Activated CD4-positive, alpha-beta T cell treated with anti-CD3 and anti-CD28 coated beads, Interleukin-2, amount 50 U/mL, for 48 hours (primary cell): ENCODE data around the gene DNAH10.

Source experiments
- DNase-seq, 2 experiments: peaks; one replicate each; pipeline ENCODE4 v3.0.0-alpha.2; 2020

DNAH10 gene

DNA sequence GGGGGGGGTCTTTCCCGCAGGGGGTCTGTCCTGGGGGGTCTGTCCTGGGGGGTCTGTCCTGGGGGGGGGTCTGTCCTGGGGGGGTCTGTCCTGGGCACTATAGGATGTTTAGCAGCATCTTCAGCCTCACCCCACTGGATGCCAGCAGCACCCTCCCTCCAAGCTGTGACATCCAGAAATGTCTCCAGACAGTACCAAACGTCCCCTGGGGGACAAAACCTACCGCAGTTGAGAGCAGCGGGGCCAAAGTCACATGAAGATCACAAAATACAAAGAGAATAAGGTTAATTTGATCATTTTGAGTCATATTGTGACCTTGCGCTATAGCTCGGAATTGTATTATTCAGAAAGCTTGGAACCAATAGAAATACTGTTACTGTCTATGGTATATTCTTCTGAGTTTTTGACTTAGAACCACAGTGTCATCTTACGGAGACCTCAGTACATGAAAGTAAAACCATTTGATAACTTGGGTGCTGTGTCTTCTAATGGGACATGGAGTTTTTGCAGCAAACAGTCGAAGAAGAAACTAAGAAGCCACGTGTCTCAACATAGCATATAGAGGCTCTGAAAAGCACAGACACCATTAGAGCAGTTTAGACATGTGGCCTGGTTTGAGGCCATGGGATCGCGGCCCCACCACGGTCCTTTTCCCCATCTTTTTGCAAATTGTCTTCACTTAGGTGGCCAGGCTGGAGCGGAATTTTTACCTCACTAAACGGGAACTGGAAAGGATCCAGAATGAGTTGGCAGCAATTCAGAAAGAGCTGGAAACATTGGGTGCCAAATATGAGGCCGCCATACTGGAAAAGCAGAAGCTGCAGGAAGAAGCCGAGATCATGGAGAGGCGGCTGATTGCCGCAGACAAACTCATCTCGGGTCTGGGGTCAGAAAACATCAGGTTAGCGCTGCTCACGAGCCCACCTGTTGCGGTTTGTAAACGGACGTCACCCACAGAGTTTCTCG is 150.6 kb downstream of the DNAH10 start:
- DNase-seq = no peak

DNA sequence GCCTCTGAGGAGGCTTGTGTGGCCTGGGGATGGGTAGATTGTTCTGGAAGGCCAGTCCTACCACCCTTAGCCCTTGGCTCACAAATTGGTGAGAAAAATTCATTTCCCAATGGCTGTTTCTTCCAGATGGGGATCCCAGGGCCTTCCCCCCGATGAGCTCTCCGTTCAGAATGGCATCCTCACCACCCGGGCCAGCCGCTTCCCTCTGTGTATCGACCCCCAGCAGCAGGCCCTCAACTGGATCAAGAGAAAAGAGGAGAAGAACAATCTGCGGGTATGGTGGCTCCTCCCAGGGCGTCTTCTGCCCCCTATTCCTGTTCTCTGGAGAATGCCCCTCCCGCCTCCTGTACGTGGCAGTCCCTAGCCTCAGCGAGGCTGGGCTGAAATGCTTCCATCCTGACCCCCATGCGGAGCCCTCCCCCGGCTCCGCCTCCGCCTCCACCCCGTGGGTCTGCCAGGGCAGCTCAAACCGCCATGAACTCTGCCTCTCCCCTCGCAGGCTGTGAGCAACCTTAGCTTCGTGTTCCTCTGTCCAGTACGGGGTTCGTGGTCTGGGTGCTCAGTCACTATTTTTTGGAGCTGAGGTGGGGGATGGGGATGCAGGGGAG is 152.7 kb downstream of the DNAH10 start:
- DNase-seq = no peak

DNA sequence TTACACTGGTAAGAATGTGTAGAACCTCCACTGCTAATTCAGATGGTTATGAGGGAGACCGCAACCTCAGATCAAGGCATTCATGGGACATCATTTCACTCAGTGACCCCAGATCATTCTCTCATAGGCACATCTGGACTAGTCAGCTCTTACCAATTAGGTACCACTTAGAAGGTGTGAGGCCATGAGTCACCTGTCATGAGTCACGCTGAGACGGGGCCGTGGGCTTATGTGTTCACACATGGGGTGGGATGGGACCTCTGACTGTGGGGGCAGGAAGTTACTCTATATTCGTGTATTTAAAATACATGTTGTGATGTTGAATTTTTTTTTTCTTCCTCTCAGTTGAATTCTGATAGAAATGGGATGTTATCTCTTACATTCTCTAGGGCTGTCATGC is 154.6 kb downstream of the DNAH10 start:
- DNase-seq = peak; percentile 60 to 67

DNA sequence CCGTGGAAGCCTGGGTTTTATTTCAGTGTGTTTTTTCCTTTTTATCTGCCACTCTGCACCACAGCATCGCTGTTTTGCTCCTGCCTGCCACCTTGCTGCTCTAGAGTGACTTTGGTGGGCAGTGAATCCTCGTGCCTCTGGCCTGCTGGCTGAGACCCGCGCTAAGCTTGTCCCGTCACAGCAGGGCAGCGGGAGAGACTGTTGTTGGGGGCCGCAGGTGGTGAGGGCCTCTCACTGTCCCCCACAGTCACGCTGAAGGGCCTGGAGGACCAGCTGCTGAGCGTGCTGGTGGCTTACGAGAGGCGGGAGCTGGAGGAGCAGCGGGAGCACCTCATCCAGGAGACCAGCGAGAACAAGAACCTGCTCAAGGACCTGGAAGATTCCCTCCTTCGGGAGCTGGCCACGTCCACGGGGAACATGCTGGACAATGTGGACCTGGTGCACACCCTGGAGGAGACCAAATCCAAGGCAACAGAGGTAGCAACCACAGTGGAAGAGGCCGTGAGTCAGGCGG is 155.3 kb downstream of the DNAH10 start:
- DNase-seq = no peak

DNA sequence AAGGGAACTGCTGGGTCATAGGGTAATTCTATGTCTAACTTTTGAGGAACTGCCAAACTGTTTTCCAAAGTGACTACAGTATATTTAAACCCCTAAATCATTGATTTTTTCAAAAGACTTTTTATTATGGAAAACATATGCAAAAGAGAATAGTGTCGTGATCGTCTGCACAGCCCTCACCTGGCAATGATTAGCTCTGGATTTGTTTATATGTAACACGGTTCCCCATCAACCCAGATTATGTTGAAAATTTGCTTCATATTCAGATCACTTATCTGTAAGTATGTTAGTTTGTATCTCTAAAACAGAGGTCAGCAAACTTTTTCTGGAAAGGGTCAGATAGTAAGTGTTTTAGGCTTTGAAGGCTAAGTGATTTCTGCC is 157.9 kb downstream of the DNAH10 start:
- DNase-seq = no peak

- DNase-seq = no peak
Measured at GRCh38 chr12:123923038-123923437, 160.9 kb downstream of the DNAH10 start.

DNA sequence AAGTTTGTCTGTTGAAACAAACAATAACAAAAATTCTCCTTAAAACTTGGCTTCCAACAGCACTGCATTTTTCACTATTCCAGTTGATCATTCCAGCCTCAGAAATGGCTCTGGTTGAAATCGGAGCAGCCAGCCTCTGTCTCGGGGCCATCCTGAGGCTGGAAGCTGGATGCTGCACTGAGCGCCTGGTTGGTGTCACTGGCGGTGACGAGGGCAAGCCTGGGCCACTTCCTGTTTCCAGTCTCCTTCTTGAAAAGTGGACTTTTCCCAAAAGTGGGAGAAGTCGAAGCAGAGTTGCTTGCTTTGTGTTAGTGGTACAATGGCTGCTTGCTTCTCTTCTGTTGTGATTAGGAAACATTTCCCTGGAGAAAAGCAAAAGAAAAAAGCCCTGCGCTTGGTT is 161.8 kb downstream of the DNAH10 start:
- no peak for DNase-seq

- DNase-seq = no peak
Measured at GRCh38 chr12:123924539-123924938, 162.4 kb downstream of the DNAH10 start.

DNA sequence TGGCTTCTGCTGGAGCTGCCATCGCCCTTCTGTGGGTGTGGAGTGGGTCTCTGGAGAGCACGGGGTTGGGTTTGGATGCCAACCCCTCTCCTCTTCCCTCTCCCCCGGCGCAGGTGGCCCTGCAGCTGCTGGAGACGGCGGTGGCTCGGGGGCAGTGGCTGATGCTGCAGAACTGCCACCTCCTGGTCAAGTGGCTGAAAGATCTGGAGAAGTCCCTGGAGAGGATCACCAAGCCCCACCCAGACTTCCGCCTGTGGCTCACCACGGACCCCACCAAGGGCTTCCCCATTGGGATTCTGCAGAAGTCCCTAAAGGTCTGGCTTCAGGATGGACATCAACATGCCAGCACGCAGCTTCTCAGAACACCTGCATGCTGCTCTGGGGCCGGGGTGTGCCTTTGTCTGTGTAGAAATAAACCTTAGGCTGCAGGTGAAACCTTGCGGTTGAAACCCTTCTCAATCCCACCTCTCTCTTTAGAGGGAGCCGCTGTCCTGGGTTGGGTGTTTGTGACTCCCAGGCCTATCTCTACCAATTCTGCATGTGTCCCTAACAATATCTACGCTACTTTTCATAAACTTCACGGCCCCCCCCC is 166.3 kb downstream of the DNAH10 start:
- no peak for DNase-seq

DNA sequence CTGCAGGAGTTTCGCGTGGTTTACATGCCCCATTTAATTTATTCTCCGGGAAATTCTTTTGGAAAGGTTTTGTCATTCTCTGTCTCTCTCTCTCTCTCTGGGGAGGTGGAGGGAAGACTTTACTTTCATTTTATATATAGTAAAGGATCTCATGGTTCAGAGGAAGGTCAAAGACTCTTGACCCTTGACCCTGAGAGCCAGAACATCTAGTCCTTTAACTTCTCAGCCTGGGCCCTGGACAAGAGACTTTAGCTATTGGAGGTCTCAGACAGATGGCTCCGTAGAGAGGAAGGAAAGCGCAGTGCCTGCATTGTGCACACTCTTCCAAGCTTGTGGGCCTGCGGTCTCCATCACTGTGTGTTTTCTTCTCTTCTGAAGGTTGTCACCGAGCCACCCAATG is 166.8 kb downstream of the DNAH10 start:
- no peak for DNase-seq

DNA sequence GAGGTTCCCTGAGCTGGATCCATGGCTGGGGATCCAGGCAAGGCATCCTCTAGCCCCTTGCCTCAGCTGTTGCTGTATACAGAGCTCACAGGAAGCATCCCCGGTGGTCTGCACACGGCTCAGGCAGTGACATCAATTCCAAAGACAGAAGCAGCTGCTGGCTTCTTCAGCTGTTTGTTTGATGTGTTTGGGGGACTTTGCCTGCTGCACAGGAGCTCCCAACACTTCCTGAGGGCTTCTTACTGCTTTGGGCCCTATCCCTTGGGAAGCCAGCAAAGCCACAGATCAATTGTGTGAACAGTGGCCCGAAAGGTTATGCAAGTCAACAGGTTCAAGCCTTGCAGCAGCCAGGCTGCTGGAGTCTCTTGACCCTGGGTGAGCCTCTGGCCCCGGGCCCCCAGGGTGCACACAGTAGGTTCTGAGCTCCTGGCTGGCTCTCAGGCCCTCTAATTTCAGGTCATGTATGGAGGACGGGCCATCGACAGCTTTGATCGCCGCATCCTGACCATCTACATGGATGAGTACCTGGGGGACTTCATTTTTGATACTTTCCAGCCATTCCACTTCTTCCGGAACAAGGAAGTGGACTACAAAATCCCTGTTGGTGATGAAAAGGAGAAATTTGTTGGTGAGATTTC is 168.0 kb downstream of the DNAH10 start:
- no peak for DNase-seq

GRCh38 chr12:123931686-123932321 is 169.7 kb downstream of the DNAH10 start:
- peak; percentile 16 to 38 for DNase-seq

DNA sequence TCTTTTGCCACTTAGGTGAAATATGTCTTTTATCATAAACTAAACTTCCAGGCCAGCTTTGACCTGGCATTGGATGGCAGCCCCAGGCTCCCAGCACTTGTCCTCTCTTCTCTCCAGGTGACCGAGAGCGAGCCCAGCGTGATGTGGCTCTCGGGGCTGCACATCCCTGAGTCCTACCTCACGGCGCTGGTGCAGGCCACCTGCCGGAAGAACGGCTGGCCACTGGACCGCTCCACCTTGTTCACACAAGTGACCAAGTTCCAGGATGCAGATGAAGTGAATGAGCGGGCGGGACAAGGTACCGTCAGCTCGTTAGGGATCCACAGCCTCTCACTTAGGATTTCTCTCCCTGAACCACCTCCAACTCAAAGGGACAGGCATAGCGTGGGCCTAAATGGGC is 171.1 kb downstream of the DNAH10 start:
- no peak for DNase-seq

DNA sequence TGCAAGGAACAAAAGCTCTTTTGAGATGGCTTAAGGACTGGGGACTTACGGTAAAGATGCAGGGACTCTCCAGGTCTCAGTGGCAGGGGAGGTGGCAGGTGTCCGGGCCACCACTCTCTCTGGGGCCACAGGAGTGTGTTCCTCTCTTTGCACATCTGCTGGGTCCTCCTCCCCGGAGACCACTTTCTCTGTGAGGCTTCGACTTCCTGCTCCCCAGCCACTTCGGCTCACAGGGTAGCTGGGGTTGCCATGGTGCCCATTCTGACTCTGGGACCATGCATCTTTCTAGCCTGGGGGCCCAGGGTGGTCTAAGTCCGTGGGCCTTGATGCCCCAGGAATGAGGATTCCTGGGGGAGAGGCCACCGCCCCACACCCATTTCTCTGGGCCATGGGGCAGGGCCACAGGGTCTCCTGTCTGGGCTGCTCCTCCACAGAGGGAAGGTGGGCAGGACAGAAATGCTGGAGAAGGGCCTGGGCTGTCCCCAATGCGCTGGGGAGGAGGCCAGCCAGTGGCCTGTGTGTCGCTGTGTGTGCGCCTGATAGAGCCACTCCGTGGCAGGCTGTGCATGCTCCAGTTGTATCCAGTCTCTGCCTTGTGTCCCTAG is 172.0 kb downstream of the DNAH10 start:
- DNase-seq = no peak

DNA sequence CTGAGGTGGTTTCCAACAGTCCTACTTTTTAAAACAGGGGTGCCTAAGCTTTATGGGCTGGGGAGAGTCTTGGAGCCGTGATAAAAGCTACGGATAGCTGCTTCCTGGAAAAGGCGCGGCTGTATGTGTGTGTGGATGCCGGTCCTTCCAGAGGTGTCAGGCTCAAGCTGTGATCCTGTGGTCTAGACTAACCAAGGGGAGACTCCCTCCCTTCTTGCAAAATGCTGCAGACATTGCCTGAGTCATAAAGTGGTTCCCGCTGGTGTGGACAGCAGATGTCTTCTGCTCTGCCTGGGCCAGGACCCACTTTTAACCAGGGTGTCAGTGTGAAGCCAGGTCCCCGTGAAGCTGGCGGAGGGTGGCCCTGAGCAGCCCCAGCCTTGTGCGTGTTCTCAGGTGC is 172.7 kb downstream of the DNAH10 start:
- no peak for DNase-seq

- DNase-seq = no peak
Measured at GRCh38 chr12:123935956-123936355, 173.9 kb downstream of the DNAH10 start.

DNA sequence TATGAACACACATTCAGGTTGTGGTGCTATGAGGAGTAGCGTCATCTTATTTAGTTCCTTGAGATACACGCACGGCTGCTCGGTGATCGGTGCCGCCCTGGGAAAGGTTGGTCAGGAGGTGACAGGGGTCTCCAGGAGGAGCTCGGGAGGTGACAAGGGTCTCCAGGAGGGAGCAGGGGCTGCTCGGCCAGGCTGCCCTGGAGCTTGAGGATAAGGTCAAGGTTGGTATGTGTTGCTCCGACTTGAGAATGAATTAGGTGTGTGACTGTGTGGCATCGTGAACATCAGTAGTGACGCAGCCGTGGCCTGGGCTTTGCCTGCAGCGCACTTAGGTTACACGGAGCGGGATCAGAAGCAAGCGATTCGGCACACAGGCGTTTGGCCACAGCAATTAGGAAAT is 174.4 kb downstream of the DNAH10 start:
- DNase-seq = no peak

DNA sequence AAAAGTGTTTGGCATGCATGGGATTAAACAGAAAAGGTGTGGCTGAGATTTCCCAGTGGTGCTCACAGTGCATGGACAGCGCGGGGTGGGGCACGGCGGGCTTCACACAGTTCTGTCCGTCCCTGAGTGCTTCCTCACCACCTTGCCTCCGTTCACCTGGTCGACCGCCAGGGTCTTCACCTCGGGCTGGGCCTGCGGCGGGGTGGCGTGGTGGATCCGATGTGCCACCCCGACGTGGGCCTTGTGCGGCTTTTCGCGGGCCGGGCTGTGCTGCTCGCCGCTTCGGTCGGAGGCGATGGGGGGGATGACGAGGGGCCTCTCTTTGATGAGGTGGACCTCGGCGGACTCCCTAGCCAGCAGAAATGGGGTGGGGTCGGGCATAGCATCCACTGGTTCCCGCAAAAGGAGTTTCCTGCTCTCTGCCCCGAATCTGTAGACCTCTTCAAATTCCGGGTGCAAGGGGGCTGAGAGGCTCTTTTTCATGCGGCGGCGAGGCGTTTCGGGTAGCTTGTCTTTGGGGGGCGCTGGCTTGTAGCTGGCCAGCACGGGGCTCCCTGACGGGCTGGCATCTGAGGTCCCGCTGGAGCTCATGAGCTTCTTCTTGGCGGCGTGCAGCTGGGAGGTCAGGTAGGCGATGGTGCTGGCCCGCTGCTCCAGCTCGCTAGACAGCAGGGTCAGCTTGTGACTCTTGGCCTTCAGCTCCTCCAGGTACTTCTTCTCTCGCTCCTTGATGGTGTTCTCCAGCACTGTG is 175.0 kb downstream of the DNAH10 start:
- no peak for DNase-seq

DNA sequence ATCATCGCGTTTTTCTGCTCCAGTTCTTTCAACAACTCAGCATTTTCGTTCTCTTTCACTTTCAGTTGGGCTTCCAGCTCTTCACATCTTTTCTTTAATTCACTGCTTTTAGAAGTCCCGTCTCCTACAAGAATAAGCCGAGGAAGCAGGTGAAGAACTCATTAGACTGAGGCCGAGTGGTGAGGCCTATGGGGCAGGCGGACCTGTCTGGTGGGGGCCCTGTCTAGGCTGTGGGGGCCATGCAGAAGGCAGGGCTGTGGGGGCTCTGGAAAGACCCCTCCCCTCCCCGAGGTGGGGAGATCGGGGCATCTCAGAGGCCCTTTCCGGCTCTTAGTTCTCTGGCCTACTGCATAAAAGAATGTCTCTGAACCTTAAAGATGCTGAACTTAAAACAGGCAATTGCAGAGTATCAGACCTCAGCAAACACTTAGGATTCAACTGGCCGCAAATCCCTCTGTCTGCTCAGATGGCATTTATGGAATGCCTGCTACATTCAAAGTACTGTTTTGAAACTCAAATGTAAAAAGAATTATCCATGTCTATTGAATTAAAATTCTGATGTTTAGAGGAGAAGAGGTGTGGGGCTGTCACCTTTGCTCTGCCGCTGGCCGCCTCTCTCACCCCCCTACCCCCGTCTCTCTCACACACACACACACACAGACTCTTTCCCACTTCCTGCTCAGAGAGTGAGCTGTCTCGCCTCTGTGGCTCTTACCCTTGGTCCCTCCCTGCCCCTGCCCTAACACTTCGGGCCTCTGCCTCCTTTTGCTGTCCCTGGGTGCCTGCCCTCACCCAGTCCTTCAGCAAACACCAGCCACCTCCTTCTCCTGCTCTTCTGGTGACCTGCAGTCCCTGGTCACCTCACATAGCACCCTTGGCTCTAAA is 175.8 kb downstream of the DNAH10 start:
- peak; percentile 49 to 62 for DNase-seq

- DNase-seq = peak; percentile 30 to 44
Measured at GRCh38 chr12:123938679-123939480, 176.8 kb downstream of the DNAH10 start.
